Measurements from ENCODE around the gene SMYD3.

The SMYD3 gene

GRCh38 chr1:246470585-246470984, 36.5 kb downstream of the SMYD3 start:
- no peak for DNase-seq (ENCODE audit: low spot score)

GRCh38 chr1:246462986-246463385, 44.1 kb downstream of the SMYD3 start:
- no peak for DNase-seq (ENCODE audit: low spot score)

- no peak for DNase-seq (ENCODE audit: low spot score)
Measured at GRCh38 chr1:246460406-246460805, 46.7 kb downstream of the SMYD3 start.

GRCh38 chr1:246459221-246459620, 47.9 kb downstream of the SMYD3 start:
- no peak for DNase-seq (ENCODE audit: low spot score)

- no peak for DNase-seq (ENCODE audit: low spot score)
Measured at GRCh38 chr1:246455476-246455875, 51.6 kb downstream of the SMYD3 start.

- no peak for DNase-seq (ENCODE audit: low spot score)
Measured at GRCh38 chr1:246454655-246455054, 52.4 kb downstream of the SMYD3 start.

GRCh38 chr1:246450611-246451251, 56.3 kb downstream of the SMYD3 start:
- DNase-seq (ENCODE audit: low spot score), result peak; percentile 15

GRCh38 chr1:246448373-246448772, 58.7 kb downstream of the SMYD3 start:
- DNase-seq (ENCODE audit: low spot score), result no peak

- DNase-seq (ENCODE audit: low spot score), result no peak
Measured at GRCh38 chr1:246447501-246447900, 59.6 kb downstream of the SMYD3 start.

- no peak for DNase-seq (ENCODE audit: low spot score)
Measured at GRCh38 chr1:246445503-246445902, 61.6 kb downstream of the SMYD3 start.

- no peak for DNase-seq (ENCODE audit: low spot score)
Measured at GRCh38 chr1:246444617-246445016, 62.5 kb downstream of the SMYD3 start.

- DNase-seq (ENCODE audit: low spot score), result no peak
Measured at GRCh38 chr1:246437961-246438360, 69.1 kb downstream of the SMYD3 start.

- DNase-seq (ENCODE audit: low spot score), result peak; percentile 17
Measured at GRCh38 chr1:246435421-246436041, 71.5 kb downstream of the SMYD3 start.

- DNase-seq (ENCODE audit: low spot score), result no peak
Measured at GRCh38 chr1:246434335-246434734, 72.7 kb downstream of the SMYD3 start.

GRCh38 chr1:246428542-246429308, 78.4 kb downstream of the SMYD3 start:
- DNase-seq (ENCODE audit: low spot score), result peak; percentile 26

GRCh38 chr1:246427611-246428010, 79.5 kb downstream of the SMYD3 start:
- no peak for DNase-seq (ENCODE audit: low spot score)

GRCh38 chr1:246425895-246426294, 81.2 kb downstream of the SMYD3 start:
- DNase-seq (ENCODE audit: low spot score), result no peak

- no peak for DNase-seq (ENCODE audit: low spot score)
Measured at GRCh38 chr1:246425139-246425794, 81.8 kb downstream of the SMYD3 start.

- DNase-seq (ENCODE audit: low spot score), result no peak
Measured at GRCh38 chr1:246420300-246420699, 86.8 kb downstream of the SMYD3 start.

- DNase-seq (ENCODE audit: low spot score), result no peak
Measured at GRCh38 chr1:246418565-246419312, 88.3 kb downstream of the SMYD3 start.

GRCh38 chr1:246417813-246418564, 89.1 kb downstream of the SMYD3 start:
- DNase-seq (ENCODE audit: low spot score), result no peak
